Activated T-cell treated with anti-CD3 and anti-CD28 coated beads, Interleukin-2, amount 50 U/mL, for 72 hours (primary cell): ENCODE results near the gene ZNF526. TPM values are rescaled to one million over a fixed set of nuclear protein-coding genes. Genes with fewer than 3 reads are reported as not detected.

ENCODE experiments used
- ATAC-seq, 2 donors: fragments of 150-1000 bp; cut with Tn5 transposase; replicated peaks in 1 of 2; 2 replicates each; pipeline ENCODE4 v1.10.0; 2021; ENCODE audit warnings: moderate library complexity in 2 of 2, mild to moderate bottlenecking in 1 of 2
- DNase-seq, 2 donors: peaks; one replicate each; pipeline ENCODE4 v3.0.0; 2021 to 2022; ENCODE audit warnings: mixed read lengths in 1 of 2
- H3K27ac Mint-ChIP-seq: one replicate; pipeline ENCODE4 v1.8.0; 2022; ENCODE audit warnings: mild to moderate bottlenecking, moderate library complexity, mixed read lengths
- H3K27me3 Mint-ChIP-seq: one replicate; pipeline ENCODE4 v1.8.0; 2022; ENCODE audit warnings: low read depth, mixed read lengths
- H3K36me3 Mint-ChIP-seq, 2 donors: one replicate each; pipeline ENCODE4 v1.8.0; 2022; ENCODE audit warnings: mixed read lengths in 2 of 2, mild to moderate bottlenecking in 1 of 2; ENCODE audit not compliant: insufficient read depth in 2 of 2
- H3K4me1 Mint-ChIP-seq: one replicate; pipeline ENCODE4 v1.8.0; 2022; ENCODE audit warnings: low read depth, mixed read lengths
- H3K4me3 Mint-ChIP-seq, 2 donors: one replicate each; pipeline ENCODE4 v1.8.0; 2022; ENCODE audit warnings: mild to moderate bottlenecking in 2 of 2, mixed read lengths in 2 of 2, moderate library complexity in 2 of 2
- H3K9me3 Mint-ChIP-seq, 2 donors: one replicate each; pipeline ENCODE4 v1.8.0; 2022; ENCODE audit warnings: mixed read lengths in 2 of 2
- total RNA-seq, 2 donors: library from RNA; stranded (reverse); gene quantifications; one replicate each; pipeline ENCODE4 v1.2.3, GENCODE V29; 2022

Gene ZNF526
- total RNA-seq, 2 donors from 2014 or later = 11.4 to 11.9 TPM

DNA sequence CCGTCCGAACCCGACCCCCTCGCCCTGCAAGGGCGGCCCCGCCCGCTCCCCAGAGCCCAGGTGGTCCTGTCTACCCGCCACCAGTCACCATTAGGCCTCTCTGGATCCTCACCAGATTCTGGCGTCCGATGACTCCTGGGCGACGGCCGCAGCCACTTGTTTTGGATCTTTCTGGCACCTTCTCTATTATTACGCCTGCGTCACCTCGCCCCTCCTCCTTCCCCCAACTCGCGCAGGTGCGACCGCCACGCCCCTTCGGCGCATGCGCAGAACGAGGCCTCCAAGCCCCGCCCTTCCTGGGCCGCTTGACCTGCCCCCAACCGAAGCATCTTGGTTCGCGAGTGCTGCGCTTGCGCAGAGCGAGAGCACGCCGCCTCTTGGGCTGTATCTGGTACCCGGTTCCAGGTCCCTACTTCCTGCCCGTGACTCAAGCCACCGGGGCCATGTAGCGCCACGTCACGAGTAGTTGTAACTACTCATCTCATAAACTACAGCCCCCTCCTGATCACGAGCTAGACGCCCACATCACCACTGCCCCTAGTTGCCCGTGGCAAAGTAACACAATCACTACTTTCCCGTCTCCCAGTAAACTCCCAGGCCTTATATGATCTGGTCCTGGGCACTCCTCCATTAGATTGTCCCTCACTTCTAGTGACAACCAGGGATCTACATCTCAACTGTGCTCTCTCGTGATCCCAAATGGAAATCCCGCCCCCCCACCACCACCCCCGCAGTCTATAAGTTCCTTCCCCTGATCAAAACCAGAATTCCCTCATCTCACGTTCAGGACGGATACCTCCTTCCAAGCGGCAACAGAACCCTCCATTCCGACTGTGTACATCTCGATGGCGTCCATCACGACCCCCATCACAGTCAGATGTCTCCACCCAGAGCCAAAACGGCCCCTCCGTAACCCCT lies 2.3 kb upstream of the ZNF526 start, which contains the start of gene DEDD2:
Gene DEDD2, minus strand, starts transcription at position 158 of the 918 bp plus-strand sequence. CDS start 670 bp downstream, outside the sequence.
- peak within 1 kb of the TSS; percentile 97 for H3K27ac Mint-ChIP-seq
- DNase-seq = peak; percentile 99 to 100
- peak; percentile 79 to 80 for ATAC-seq
- peak within 1 kb of the TSS; percentile 82 to 94 for H3K4me3 Mint-ChIP-seq
- no peaks in the 10 kb centered on the region for H3K27me3 Mint-ChIP-seq
- peaks cover 10 to 17% of the 10 kb centered on the region in 2 donors for H3K36me3 Mint-ChIP-seq
- H3K4me1 Mint-ChIP-seq = peaks cover 77% of the 10 kb centered on the region
- H3K9me3 Mint-ChIP-seq = no peaks in the 10 kb centered on the region

DNA sequence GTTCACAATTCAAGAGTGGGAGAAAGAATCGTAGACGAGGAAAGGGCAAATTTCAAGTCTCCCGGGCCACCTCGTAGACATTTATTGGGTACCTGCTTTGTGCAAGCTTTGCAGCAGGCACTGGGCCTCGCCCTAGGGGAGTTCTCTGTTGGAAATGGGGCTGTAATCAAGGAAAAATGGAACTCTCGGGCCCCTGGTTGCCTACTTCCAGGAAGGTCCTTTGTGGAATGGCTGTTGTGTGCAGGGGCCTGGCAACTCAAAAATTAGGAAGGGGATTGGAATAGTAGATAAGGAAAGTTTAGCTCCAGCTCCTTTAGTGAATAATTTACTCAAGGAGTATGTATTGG lies 612 bp downstream of the ZNF526 start:
- peaks cover 54% of the 10 kb centered on the region for H3K4me1 Mint-ChIP-seq
- ATAC-seq = no peak
- DNase-seq = no peak
- H3K4me3 Mint-ChIP-seq = peak overlapping the region; percentile 82 to 94
- H3K27me3 Mint-ChIP-seq = no peaks in the 10 kb centered on the region
- no peaks in the 10 kb centered on the region for H3K9me3 Mint-ChIP-seq
- H3K36me3 Mint-ChIP-seq = peaks cover 8 to 11% of the 10 kb centered on the region in 2 donors
- peak overlapping the region; percentile 50 for H3K27ac Mint-ChIP-seq

DNA sequence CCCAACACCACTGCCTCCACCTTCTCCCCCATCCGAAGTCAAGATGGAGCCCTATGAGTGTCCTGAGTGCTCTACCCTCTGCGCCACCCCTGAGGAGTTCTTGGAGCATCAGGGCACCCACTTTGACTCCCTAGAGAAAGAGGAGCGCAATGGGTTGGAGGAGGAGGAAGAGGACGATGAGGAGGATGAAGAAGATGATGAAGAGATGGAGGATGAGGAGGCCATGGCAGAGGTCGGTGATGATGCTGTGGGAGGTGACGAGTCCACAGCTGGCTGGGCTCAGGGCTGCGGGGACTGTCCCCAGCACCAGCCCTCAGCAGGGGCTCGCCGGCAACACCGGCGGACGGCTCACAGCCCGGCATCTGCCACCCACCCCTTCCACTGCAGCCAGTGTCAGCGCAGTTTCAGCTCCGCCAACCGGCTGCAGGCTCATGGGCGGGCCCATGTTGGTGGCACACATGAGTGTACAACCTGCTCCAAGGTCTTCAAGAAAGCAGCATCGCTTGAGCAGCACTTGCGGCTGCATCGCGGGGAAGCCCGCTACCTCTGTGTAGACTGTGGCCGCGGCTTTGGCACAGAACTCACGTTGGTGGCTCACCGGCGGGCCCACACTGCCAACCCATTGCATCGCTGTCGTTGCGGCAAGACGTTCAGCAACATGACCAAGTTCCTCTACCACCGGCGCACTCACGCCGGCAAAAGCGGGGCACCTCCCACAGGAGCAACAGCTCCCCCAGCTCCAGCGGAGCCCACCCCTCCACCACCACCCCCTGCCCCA lies 5.0 kb downstream of the ZNF526 start:
- Mint-ChIP-seq H3K4me1 (peaks cover 58% of the 10 kb centered on the region), H3K4me3 (no peak overlapping the region), H3K27ac (no peak overlapping the region), H3K27me3 (no peaks in the 10 kb centered on the region), H3K36me3 (peaks cover 16 to 21% of the 10 kb centered on the region in 2 donors), H3K9me3 (no peaks in the 10 kb centered on the region)
- DNase-seq = no peak
- no peak for ATAC-seq

DNA sequence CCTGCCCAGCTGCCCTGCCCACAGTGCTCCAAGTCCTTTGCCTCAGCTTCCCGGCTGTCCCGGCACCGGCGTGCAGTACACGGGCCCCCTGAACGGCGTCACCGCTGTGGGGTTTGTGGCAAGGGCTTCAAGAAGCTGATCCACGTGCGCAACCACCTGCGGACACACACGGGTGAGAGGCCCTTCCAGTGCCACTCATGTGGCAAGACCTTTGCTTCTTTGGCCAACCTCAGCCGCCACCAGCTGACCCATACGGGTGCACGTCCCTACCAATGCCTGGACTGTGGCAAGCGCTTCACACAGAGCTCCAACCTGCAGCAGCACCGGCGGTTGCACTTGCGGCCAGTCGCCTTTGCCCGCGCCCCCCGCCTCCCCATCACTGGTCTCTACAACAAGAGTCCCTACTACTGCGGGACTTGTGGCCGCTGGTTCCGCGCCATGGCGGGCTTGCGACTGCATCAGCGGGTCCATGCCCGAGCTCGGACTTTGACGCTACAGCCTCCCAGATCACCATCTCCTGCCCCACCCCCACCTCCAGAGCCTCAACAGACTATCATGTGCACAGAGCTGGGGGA lies 5.7 kb downstream of the ZNF526 start:
- H3K4me1 Mint-ChIP-seq = peaks cover 54% of the 10 kb centered on the region
- H3K27ac Mint-ChIP-seq = no peak overlapping the region

DNA sequence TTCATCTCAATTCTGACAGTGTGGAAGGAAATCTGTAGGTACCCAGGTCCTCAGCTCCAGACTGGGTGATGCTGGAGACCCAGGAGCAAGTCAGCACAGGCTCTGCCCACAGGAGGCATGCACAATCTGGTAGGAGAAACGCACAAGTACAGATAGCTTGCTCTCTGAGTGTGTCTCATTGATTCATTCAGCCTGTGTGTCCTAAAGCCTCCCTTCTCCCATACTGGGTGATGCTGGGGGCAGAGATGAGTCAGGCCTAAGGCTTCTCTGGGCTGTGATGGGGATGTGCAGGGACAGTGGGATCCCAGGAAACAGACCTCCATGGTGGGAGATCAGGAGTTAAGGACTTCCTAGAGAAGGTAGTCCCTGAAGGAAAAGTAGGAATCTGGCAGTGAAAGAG lies 6.8 kb downstream of the ZNF526 start:
- no peak overlapping the region for H3K27ac Mint-ChIP-seq
- H3K36me3 Mint-ChIP-seq = peaks cover 15 to 27% of the 10 kb centered on the region in 2 donors
- peaks cover 48% of the 10 kb centered on the region for H3K4me1 Mint-ChIP-seq
- H3K4me3 Mint-ChIP-seq = no peak overlapping the region
- DNase-seq = no peak
- no peaks in the 10 kb centered on the region for H3K9me3 Mint-ChIP-seq
- no peaks in the 10 kb centered on the region for H3K27me3 Mint-ChIP-seq
- no peak for ATAC-seq

More for the DNA sequence above, 5.7 kb downstream of the ZNF526 start:
- no peaks in the 10 kb centered on the region for H3K9me3 Mint-ChIP-seq
- H3K4me3 Mint-ChIP-seq = no peak overlapping the region
- DNase-seq = no peak
- H3K27me3 Mint-ChIP-seq = no peaks in the 10 kb centered on the region
- ATAC-seq = no peak
- peaks cover 15 to 21% of the 10 kb centered on the region in 2 donors for H3K36me3 Mint-ChIP-seq

DNA sequence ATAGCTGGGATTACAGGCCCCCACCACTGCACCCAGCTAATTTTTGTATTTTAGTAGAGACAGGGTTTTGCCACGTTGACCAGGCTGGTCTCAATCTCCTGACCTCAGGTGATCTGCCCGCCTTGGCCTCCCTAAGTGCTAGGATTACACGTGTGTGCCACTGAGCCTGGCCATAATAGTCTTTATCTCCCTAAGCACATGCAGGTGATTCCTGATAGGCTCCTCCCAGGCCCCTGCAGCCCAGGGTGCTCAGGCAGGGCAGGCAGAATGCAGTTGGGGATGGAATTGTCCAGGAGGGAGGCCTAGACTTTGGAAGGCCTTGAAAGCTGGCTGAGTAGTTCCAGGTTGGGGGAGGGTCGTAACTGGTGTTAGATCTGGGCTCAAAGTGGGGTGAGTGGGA lies 8.5 kb downstream of the ZNF526 start:
- Mint-ChIP-seq H3K27ac (no peak overlapping the region), H3K9me3 (no peaks in the 10 kb centered on the region), H3K27me3 (no peaks in the 10 kb centered on the region), H3K4me3 (no peak overlapping the region), H3K36me3 (peaks cover 14 to 23% of the 10 kb centered on the region in 2 donors), H3K4me1 (peaks cover 35% of the 10 kb centered on the region)
- no peak for ATAC-seq
- no peak for DNase-seq

DNA sequence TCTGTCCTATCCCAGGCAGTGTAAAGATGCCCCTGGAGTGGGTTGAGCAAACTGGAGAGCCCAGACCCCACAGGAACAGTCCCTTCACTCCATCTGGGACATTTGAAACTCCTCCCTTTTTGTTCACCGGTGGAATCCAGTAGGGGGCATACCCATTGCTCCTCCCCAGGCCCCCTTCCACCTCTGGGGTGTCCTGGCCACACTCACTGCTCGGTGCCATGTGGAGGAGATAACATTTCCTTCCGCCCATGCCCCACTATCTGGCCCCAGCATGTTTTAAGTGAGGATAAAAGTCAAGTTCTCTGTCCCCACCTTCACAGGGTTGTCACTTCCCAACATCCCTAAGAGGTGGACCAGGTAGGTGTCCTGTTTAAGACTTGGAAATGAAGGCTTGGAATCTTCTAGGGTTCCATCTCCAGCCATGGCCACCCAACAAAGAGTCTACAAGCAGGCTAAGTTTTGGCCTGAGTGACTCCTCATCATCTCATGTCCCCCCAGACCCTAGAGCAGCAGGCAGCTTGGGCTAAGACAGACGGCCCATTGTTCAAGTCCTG lies 9.3 kb downstream of the ZNF526 start:
- peaks cover 35% of the 10 kb centered on the region for H3K4me1 Mint-ChIP-seq
- no peak for DNase-seq
- no peak overlapping the region for H3K4me3 Mint-ChIP-seq
- H3K27me3 Mint-ChIP-seq = no peaks in the 10 kb centered on the region
- no peak overlapping the region for H3K27ac Mint-ChIP-seq
- H3K9me3 Mint-ChIP-seq = no peaks in the 10 kb centered on the region
- ATAC-seq = no peak
- H3K36me3 Mint-ChIP-seq = peaks cover 14 to 23% of the 10 kb centered on the region in 2 donors

DNA sequence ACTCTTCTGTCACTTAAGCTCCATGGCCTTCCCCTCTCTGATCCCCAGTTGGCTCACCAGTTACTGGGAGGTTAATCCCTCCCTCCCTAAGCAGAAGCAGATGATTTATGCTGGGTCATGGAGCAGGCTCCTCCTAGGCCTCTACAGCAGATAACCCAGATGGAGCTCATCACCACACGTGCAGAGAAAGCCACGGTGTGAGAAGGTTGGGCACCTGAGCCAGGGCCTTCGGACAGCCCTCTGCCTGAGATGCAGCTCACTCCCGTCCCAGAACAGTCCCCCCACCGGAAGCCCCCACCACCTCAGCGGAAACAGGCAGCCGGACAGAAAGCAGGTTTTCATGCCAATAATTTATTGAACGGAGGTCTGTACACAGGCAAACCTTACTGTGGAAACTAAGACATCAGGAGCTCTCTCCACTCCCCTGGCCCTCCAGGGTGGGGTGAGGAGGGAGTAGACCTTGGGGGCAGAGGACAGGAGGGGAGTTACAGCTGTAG lies 9.8 kb downstream of the ZNF526 start:
- H3K27ac Mint-ChIP-seq = no peak overlapping the region
- H3K4me1 Mint-ChIP-seq = peaks cover 35% of the 10 kb centered on the region
- DNase-seq (no peak), ATAC-seq (no peak)
- H3K36me3 Mint-ChIP-seq = peaks cover 13 to 22% of the 10 kb centered on the region in 2 donors
- H3K4me3 Mint-ChIP-seq = no peak overlapping the region
- H3K9me3 Mint-ChIP-seq = no peaks in the 10 kb centered on the region
- no peaks in the 10 kb centered on the region for H3K27me3 Mint-ChIP-seq

DNA sequence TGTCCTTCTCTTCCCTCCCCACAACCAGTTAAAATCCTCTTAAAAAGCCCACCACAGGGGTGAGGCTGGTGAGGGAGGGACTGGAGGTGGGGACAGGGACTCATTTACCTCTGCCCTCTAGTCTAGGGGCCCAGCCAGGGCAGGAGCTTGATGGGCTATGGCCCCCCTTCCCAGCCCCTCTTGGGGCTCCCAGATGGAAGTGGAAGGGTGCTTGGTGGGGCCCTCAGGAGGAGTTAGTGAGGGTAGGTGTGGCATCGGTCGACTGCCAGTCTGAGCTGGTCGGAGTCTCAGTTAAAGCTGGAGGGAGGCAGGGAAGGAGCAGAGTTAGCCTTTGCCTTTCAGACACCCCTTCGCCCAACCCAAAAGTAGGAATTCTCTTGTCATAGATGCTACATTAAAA lies 10.5 kb downstream of the ZNF526 start:
- Mint-ChIP-seq H3K4me3 (no peak overlapping the region), H3K27me3 (no peaks in the 10 kb centered on the region), H3K36me3 (peaks cover 12 to 26% of the 10 kb centered on the region in 2 donors), H3K4me1 (peaks cover 35% of the 10 kb centered on the region), H3K27ac (peak overlapping the region; percentile 50), H3K9me3 (no peaks in the 10 kb centered on the region)
- no peak for DNase-seq
- no peak for ATAC-seq

DNA sequence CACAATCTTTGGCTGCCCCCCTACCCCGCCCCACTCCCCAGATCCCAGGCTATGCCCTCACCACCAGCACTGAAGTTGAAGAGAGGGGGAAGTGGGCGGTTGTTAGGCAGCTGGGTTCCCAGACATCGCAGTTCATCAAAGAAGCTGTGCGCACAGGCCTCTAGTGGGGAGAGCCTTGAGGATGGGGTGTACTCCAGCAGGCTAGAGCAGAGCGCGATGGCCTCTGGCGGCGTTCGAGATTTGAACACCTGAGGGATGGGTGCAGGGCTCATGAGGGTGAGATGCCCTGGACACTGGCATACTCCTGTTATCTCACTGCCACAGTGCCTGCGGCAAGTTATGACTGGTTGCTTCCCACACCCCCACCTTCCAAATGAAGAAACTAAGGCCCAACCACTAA lies 12.3 kb downstream of the ZNF526 start:
- no peak for DNase-seq
- ATAC-seq = peak in 1 of 2 donors; percentile 9
- peaks cover 22% of the 10 kb centered on the region for H3K4me1 Mint-ChIP-seq
- H3K9me3 Mint-ChIP-seq = no peaks in the 10 kb centered on the region
- peak overlapping the region; percentile 20 for H3K27ac Mint-ChIP-seq
- no peaks in the 10 kb centered on the region for H3K27me3 Mint-ChIP-seq
- peaks cover 6 to 19% of the 10 kb centered on the region in 2 donors for H3K36me3 Mint-ChIP-seq
- no peak overlapping the region for H3K4me3 Mint-ChIP-seq

DNA sequence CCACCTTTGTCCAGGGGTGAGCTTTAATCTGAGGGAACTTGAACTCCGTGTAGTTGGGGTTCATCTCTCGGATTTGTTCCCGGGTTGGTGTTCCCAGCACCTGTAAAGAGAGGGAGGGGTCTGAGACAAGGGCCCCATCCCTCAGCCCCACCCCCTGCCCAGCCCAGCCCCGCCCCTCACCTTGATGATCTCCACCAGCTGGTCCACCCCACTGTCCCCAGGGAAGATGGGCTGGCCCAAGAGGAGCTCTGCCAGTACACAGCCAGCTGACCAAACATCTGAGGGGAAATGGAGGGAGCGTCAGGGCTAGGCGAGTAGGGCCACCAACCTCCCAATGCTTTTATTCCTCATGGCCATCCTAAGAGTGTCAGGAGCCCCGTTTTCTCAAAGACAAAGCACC lies 13.0 kb downstream of the ZNF526 start:
- Mint-ChIP-seq H3K27me3 (no peaks in the 10 kb centered on the region), H3K27ac (no peak overlapping the region), H3K4me1 (peaks cover 17% of the 10 kb centered on the region), H3K9me3 (no peaks in the 10 kb centered on the region), H3K4me3 (no peak overlapping the region), H3K36me3 (peaks cover 6 to 18% of the 10 kb centered on the region in 2 donors)
- ATAC-seq (no peak), DNase-seq (no peak)

DNA sequence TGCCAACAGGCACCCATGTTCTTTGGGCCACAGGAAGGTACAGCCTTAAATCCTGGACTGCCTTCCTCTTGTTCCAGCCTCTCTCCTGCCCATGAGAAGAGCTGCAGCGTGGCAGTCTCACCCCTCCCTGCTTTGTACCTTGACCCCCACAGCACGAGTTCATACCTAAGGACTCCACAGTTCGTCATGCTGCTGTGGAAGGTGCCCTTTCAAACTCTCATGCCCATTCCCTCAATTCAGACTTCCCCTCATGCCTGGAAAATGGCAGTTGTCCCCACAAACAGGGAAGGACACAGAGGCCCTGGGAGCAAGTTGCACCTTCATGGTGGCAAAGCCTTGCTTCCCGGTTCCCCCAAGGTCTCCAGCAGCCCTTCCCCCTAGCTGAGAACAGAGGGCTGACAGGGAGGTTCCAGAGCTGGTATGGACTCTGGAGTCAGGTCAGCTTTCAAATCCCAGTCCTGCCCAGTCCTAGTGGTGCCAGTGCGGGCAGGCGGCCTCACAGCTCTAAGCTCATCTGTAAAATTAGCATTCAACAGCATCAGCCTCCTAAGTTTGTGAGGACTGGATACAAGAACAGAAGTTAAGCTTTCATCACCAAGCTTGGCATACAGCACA lies 13.7 kb downstream of the ZNF526 start:
- peaks cover 6 to 18% of the 10 kb centered on the region in 2 donors for H3K36me3 Mint-ChIP-seq
- H3K27ac Mint-ChIP-seq = no peak overlapping the region
- peaks cover 11% of the 10 kb centered on the region for H3K4me1 Mint-ChIP-seq
- H3K9me3 Mint-ChIP-seq = no peaks in the 10 kb centered on the region
- no peak for ATAC-seq
- H3K4me3 Mint-ChIP-seq = no peak overlapping the region
- no peaks in the 10 kb centered on the region for H3K27me3 Mint-ChIP-seq
- no peak for DNase-seq
